Activated CD4-positive, alpha-beta T cell treated with anti-CD3 and anti-CD28 coated beads, Interleukin-2, Interleukin-4, amounts not matched to agents 100 ng/mL and 50 ng/mL, durations not matched to agents 16 hours and 8 hours (primary cell): ENCODE data around the gene FBXW10B.
A peak's percentile ranks its signal among the peaks of the same experiment; 100 is the strongest.
"Not testable (repeated sequence)": the region's sequence is repeated elsewhere in the genome, so short reads cannot be mapped to it uniquely, and the experiment has no call there.

ENCODE experiments used
- DNase-seq: peaks from one replicate; pipeline ENCODE4 v3.0.0-alpha.2; 2020; ENCODE audit warnings: low spot score

Gene FBXW10B

GRCh38 chr17:15642014-15642413 lies 22.5 kb upstream of the FBXW10B start:
- DNase-seq = not testable (repeated sequence)

- not testable (repeated sequence) for DNase-seq
Measured at GRCh38 chr17:15630930-15631453, 11.5 kb upstream of the FBXW10B start.

- not testable (repeated sequence) for DNase-seq
Measured at GRCh38 chr17:15629991-15630390, 10.5 kb upstream of the FBXW10B start.

GRCh38 chr17:15623661-15624209 lies 4.2 kb upstream of the FBXW10B start:
- not testable (repeated sequence) for DNase-seq

GRCh38 chr17:15623255-15623654 lies 3.8 kb upstream of the FBXW10B start:
- not testable (repeated sequence) for DNase-seq

GRCh38 chr17:15622124-15622523 lies 2.6 kb upstream of the FBXW10B start:
- not testable (repeated sequence) for DNase-seq

GRCh38 chr17:15616828-15617227 lies 2.7 kb downstream of the FBXW10B start:
- DNase-seq = not testable (repeated sequence)

GRCh38 chr17:15615850-15616249 lies 3.7 kb downstream of the FBXW10B start:
- not testable (repeated sequence) for DNase-seq

GRCh38 chr17:15613111-15613510 lies 6.4 kb downstream of the FBXW10B start:
- DNase-seq = not testable (repeated sequence)

- DNase-seq = not testable (repeated sequence)
Measured at GRCh38 chr17:15592960-15593359, 26.5 kb downstream of the FBXW10B start.

GRCh38 chr17:15591986-15592385 lies 27.5 kb downstream of the FBXW10B start:
- DNase-seq = not testable (repeated sequence)

- DNase-seq = not testable (repeated sequence)
Measured at GRCh38 chr17:15590844-15591243, 28.7 kb downstream of the FBXW10B start.

- peak; percentile 46 for DNase-seq
Measured at GRCh38 chr17:15589544-15590536, 29.7 kb downstream of the FBXW10B start.

- not testable (repeated sequence) for DNase-seq
Measured at GRCh38 chr17:15588017-15588416, 31.5 kb downstream of the FBXW10B start.

GRCh38 chr17:15583313-15583712 lies 36.2 kb downstream of the FBXW10B start:
- DNase-seq = not testable (repeated sequence)

- DNase-seq = not testable (repeated sequence)
Measured at GRCh38 chr17:15581462-15581861, 38.0 kb downstream of the FBXW10B start.

GRCh38 chr17:15576848-15577247 lies 42.7 kb downstream of the FBXW10B start:
- not testable (repeated sequence) for DNase-seq

- DNase-seq = not testable (repeated sequence)
Measured at GRCh38 chr17:15574660-15575059, 44.8 kb downstream of the FBXW10B start.

GRCh38 chr17:15573870-15574269 lies 45.6 kb downstream of the FBXW10B start:
- DNase-seq = not testable (repeated sequence)
